DND-41 (cell line): ENCODE measurements around the gene GORAB.
A peak's percentile ranks its signal among the peaks of the same experiment; 100 is the strongest.

Source experiments
- ATAC-seq: fragments of 200-7000 bp; cut with Tn5 transposase; 3 replicates; pipeline ENCODE4 v1.9.1; 2021; ENCODE audit warnings: low read depth; ENCODE audit not compliant: insufficient read depth
- DNase-seq: peaks from one replicate; pipeline ENCODE4 v3.0.0-alpha.2; 2020
- H2AFZ ChIP-seq: 2 replicates; pipeline ENCODE4 v1.6.0; 2012; ENCODE audit warnings: low read depth, low read length
- H3K27ac ChIP-seq: 2 replicates; pipeline ENCODE4 v1.5.1; 2012; ENCODE audit warnings: low read length, inconsistent platforms
- H3K27me3 ChIP-seq: fragments of 200-600 bp; sonication (generic); 2 replicates; pipeline ENCODE4 v1.6.0; 2012; ENCODE audit warnings: low read length, mild to moderate bottlenecking, inconsistent platforms; ENCODE audit not compliant: insufficient read depth, poor library complexity
- H3K36me3 ChIP-seq: 2 replicates; pipeline ENCODE4 v1.5.1; 2012; ENCODE audit warnings: low read length, inconsistent platforms; ENCODE audit not compliant: insufficient read depth
- H3K4me1 ChIP-seq: 2 replicates; pipeline ENCODE4 v1.5.1; 2012; ENCODE audit warnings: mild to moderate bottlenecking, low read length; ENCODE audit not compliant: insufficient read depth
- H3K4me2 ChIP-seq: 2 replicates; pipeline ENCODE4 v1.6.0; 2012; ENCODE audit warnings: mild to moderate bottlenecking, moderate library complexity, low read length, inconsistent platforms; ENCODE audit not compliant: insufficient read depth
- H3K4me3 ChIP-seq, 2 experiments: fragments of 200-600 bp in 1 of 2; shearing (Covaris generic) in 1 of 2; 2 replicates each; pipeline ENCODE4 v1.5.1; 2012 to 2016; ENCODE audit warnings: inconsistent platforms in 2 of 2, low read length in 2 of 2, mild to moderate bottlenecking in 2 of 2, low read depth in 1 of 2, moderate library complexity in 1 of 2
- H3K79me2 ChIP-seq: 2 replicates; pipeline ENCODE4 v1.6.0; 2012; ENCODE audit warnings: low read length, inconsistent platforms; ENCODE audit not compliant: insufficient read depth
- H3K9ac ChIP-seq: 2 replicates; pipeline ENCODE4 v1.6.0; 2012; ENCODE audit warnings: low read depth, mild to moderate bottlenecking, inconsistent platforms, low read length, moderate library complexity
- H3K9me3 ChIP-seq: 2 replicates; pipeline ENCODE4 v1.5.1; 2012; ENCODE audit warnings: low read length, moderate library complexity, mild to moderate bottlenecking, inconsistent platforms; ENCODE audit not compliant: insufficient read depth, severe bottlenecking
- H4K20me1 ChIP-seq: 2 replicates; pipeline ENCODE4 v1.6.0; 2012; ENCODE audit warnings: low read length; ENCODE audit not compliant: insufficient read depth
- CTCF ChIP-seq: IDR thresholded peaks from 2 replicates; pipeline ENCODE4 v1.5.1; 2012; ENCODE audit warnings: borderline replicate concordance, low read length, moderate library complexity, mild to moderate bottlenecking; ENCODE audit not compliant: poor library complexity, severe bottlenecking; ENCODE audit errors: extremely low read depth
- EZH2 ChIP-seq: IDR thresholded peaks from 3 replicates; pipeline ENCODE4 v1.6.1; 2012; ENCODE audit warnings: borderline replicate concordance, low read depth, mild to moderate bottlenecking, moderate library complexity, low read length, inconsistent platforms; ENCODE audit not compliant: severe bottlenecking

The GORAB gene

GRCh38 chr1:170531758-170532657, at the start of gene GORAB:
TSS of gene GORAB (plus strand) at chr1:170532166. CDS start at chr1:170532224, 58 bp downstream.
- Histone ChIP-seq H3K27me3 (no peaks in the 10 kb centered on the region), H3K36me3 (peaks cover 27% of the 10 kb centered on the region), H3K9me3 (no peaks in the 10 kb centered on the region), H3K27ac (peak within 1 kb of the TSS; percentile 99), H4K20me1 (no peaks in the 10 kb centered on the region; the same call in 1 of the 2 replicates), H3K9ac (peak within 1 kb of the TSS; percentile 78), H3K4me2 (peak within 1 kb of the TSS; percentile 84), H2AFZ (peak within 1 kb of the TSS; percentile 97), H3K4me1 (peaks cover 40% of the 10 kb centered on the region), H3K4me3 (peak within 1 kb of the TSS; percentile 72 to 77), H3K79me2 (peaks cover 55% of the 10 kb centered on the region)
- ATAC-seq, result peak; percentile 96
- TF ChIP-seq CTCF (no peak), EZH2 (no peak)
- DNase-seq, result peak; percentile 91

GRCh38 chr1:170483051-170483450, 48.9 kb upstream of the GORAB start:
- H3K4me2 ChIP-seq, result no peak overlapping the region
- H3K9ac ChIP-seq, result no peak overlapping the region
- no peak overlapping the region for H3K27ac ChIP-seq
- no peaks in the 10 kb centered on the region for H3K27me3 ChIP-seq
- H3K4me1 ChIP-seq, result peaks cover 21% of the 10 kb centered on the region
- H3K36me3 ChIP-seq, result no peaks in the 10 kb centered on the region
- no peak overlapping the region for H3K4me3 ChIP-seq
- TF ChIP-seq CTCF (no peak), EZH2 (no peak)
- no peak for ATAC-seq
- no peak for DNase-seq
- no peaks in the 10 kb centered on the region for H3K79me2 ChIP-seq
- no peaks in the 10 kb centered on the region for H3K9me3 ChIP-seq
- H4K20me1 ChIP-seq, result no peaks in the 10 kb centered on the region
- H2AFZ ChIP-seq, result no peak overlapping the region

- Histone ChIP-seq H2AFZ (peak overlapping the region; percentile 50; the same call in 1 of the 2 replicates), H3K4me3 (no peak overlapping the region), H3K4me1 (peaks cover 19% of the 10 kb centered on the region), H3K79me2 (no peaks in the 10 kb centered on the region), H4K20me1 (no peaks in the 10 kb centered on the region), H3K27ac (peak overlapping the region; percentile 39; the same call in 1 of the 2 replicates), H3K4me2 (no peak overlapping the region), H3K9ac (no peak overlapping the region), H3K36me3 (no peaks in the 10 kb centered on the region), H3K27me3 (no peaks in the 10 kb centered on the region), H3K9me3 (no peaks in the 10 kb centered on the region)
- ATAC-seq (no peak), DNase-seq (no peak)
- no peak for TF ChIP-seq CTCF
- no peak for TF ChIP-seq EZH2
Measured at GRCh38 chr1:170487503-170487902, 44.5 kb upstream of the GORAB start.
